Loucy (cell line): ENCODE measurements around the gene RPS6KA1.

Source experiments
- H2AFZ ChIP-seq: fragments of 200-600 bp; sonication (generic); 2 replicates; pipeline ENCODE4 v1.6.0; 2016; ENCODE audit warnings: antibody characterized with exemption, mild to moderate bottlenecking, low read length, moderate library complexity
- H3F3A ChIP-seq: fragments of 200-600 bp; 2 replicates; pipeline ENCODE4 v1.6.0; 2016; ENCODE audit warnings: antibody characterized with exemption, low read depth, mild to moderate bottlenecking
- H3K27me3 ChIP-seq: fragments of 200-600 bp; sonication (generic); 2 replicates; pipeline ENCODE4 v1.6.1; 2014; ENCODE audit warnings: low read length, mild to moderate bottlenecking; ENCODE audit not compliant: insufficient read depth, poor library complexity, severe bottlenecking
- H3K36me3 ChIP-seq: fragments of 200-600 bp; sonication (generic); 2 replicates; pipeline ENCODE4 v1.6.1; 2016; ENCODE audit warnings: low read length; ENCODE audit not compliant: insufficient read depth
- H3K4me1 ChIP-seq: fragments of 200-600 bp; sonication (generic); 2 replicates; pipeline ENCODE4 v1.5.1; 2014; ENCODE audit warnings: low read length, mild to moderate bottlenecking; ENCODE audit not compliant: insufficient read depth, poor library complexity, severe bottlenecking
- H3K4me2 ChIP-seq: fragments of 200-600 bp; sonication (generic); 2 replicates; pipeline ENCODE4 v1.6.0; 2014; ENCODE audit warnings: antibody characterized with exemption, low read length, low read depth, mild to moderate bottlenecking; ENCODE audit not compliant: poor library complexity, severe bottlenecking
- H3K4me3 ChIP-seq: fragments of 200-600 bp; sonication (generic); 2 replicates; pipeline ENCODE4 v1.5.1; 2014; ENCODE audit warnings: low read length, mild to moderate bottlenecking, mixed read lengths; ENCODE audit not compliant: poor library complexity, severe bottlenecking
- H3K79me2 ChIP-seq: fragments of 200-600 bp; sonication (generic); 2 replicates; pipeline ENCODE4 v1.6.1; 2014; ENCODE audit warnings: low read length; ENCODE audit not compliant: insufficient read depth
- H3K9ac ChIP-seq: fragments of 200-600 bp; sonication (generic); 2 replicates; pipeline ENCODE4 v1.6.0; 2014; ENCODE audit warnings: mild to moderate bottlenecking, low read depth, low read length, moderate library complexity; ENCODE audit not compliant: poor library complexity, severe bottlenecking
- H3K9me2 ChIP-seq: fragments of 200-600 bp; sonication (generic); replicated peaks from 2 replicates; pipeline ENCODE4 v1.6.1; 2016; ENCODE audit warnings: low read depth, low read length, mixed read lengths
- H3K9me3 ChIP-seq: fragments of 200-600 bp; sonication (generic); 2 replicates; pipeline ENCODE4 v1.6.1; 2014; ENCODE audit warnings: mild to moderate bottlenecking, antibody characterized with exemption, low read length, low read depth; ENCODE audit not compliant: insufficient read depth
- H4K20me1 ChIP-seq: fragments of 200-600 bp; sonication (generic); 2 replicates; pipeline ENCODE4 v1.6.0; 2014; ENCODE audit warnings: antibody characterized with exemption, low read length, mild to moderate bottlenecking; ENCODE audit not compliant: insufficient read depth, poor library complexity, severe bottlenecking
- EZH2phosphoT487 ChIP-seq: fragments of 200-600 bp; IDR thresholded peaks from 2 replicates; pipeline ENCODE4 v1.6.1; 2018; ENCODE audit warnings: antibody characterized with exemption, mild to moderate bottlenecking, moderate library complexity, borderline replicate concordance
- TF ChIP-seq, protein P1 (sequence below): fragments of 200-600 bp; sonication (generic); conservative IDR thresholded peaks from 2 replicates; pipeline ENCODE4 v1.5.1; 2014; ENCODE audit warnings: mild to moderate bottlenecking, antibody characterized with exemption, low read length

RPS6KA1 gene

DNA sequence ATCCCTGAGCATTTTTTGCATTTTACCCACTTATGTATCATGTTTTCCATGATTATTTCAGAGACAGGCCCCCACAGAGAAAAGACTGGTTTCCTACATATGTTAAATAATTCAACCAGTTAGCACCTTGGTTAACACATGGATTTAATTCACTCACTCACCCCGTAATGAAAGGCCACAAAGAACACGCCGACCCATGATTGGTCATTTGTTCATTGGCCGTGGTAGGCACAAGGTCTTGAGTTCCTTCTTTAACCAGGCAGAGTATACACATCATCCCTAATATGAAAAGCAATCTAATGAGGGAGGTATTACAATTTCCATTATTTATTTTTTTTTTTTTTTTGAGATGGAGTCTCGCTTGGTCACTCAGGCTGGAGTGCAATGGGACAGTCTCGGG lies 50.6 kb downstream of the RPS6KA1 start:
- Histone ChIP-seq H3K9me2 (no peaks in the 10 kb centered on the region), H2AFZ (no peak overlapping the region), H3K27me3 (no peaks in the 10 kb centered on the region), H4K20me1 (no peaks in the 10 kb centered on the region), H3K4me1 (peaks cover 6% of the 10 kb centered on the region), H3K4me3 (no peak overlapping the region), H3K36me3 (peaks cover 5% of the 10 kb centered on the region; the same call in 1 of the 2 replicates), H3K9me3 (no peaks in the 10 kb centered on the region), H3F3A (no peaks in the 10 kb centered on the region), H3K79me2 (no peaks in the 10 kb centered on the region), H3K4me2 (no peak overlapping the region), H3K9ac (no peak overlapping the region)
- TF ChIP-seq EZH2phosphoT487 = no peak
- TF ChIP-seq, protein P1, sequence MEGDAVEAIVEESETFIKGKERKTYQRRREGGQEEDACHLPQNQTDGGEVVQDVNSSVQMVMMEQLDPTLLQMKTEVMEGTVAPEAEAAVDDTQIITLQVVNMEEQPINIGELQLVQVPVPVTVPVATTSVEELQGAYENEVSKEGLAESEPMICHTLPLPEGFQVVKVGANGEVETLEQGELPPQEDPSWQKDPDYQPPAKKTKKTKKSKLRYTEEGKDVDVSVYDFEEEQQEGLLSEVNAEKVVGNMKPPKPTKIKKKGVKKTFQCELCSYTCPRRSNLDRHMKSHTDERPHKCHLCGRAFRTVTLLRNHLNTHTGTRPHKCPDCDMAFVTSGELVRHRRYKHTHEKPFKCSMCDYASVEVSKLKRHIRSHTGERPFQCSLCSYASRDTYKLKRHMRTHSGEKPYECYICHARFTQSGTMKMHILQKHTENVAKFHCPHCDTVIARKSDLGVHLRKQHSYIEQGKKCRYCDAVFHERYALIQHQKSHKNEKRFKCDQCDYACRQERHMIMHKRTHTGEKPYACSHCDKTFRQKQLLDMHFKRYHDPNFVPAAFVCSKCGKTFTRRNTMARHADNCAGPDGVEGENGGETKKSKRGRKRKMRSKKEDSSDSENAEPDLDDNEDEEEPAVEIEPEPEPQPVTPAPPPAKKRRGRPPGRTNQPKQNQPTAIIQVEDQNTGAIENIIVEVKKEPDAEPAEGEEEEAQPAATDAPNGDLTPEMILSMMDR = no peak

GRCh38 chr1:26581287-26581651 lies 51.7 kb downstream of the RPS6KA1 start:
- Histone ChIP-seq H3K4me1 (peaks cover 6% of the 10 kb centered on the region), H2AFZ (no peak overlapping the region), H3K9me2 (no peaks in the 10 kb centered on the region), H3K4me3 (no peak overlapping the region), H3K9me3 (no peaks in the 10 kb centered on the region), H3K79me2 (no peaks in the 10 kb centered on the region), H3K27me3 (no peaks in the 10 kb centered on the region), H3K36me3 (no peaks in the 10 kb centered on the region), H3K4me2 (no peak overlapping the region), H4K20me1 (no peaks in the 10 kb centered on the region), H3F3A (no peaks in the 10 kb centered on the region), H3K9ac (no peak overlapping the region)
- no peak for TF ChIP-seq EZH2phosphoT487

DNA sequence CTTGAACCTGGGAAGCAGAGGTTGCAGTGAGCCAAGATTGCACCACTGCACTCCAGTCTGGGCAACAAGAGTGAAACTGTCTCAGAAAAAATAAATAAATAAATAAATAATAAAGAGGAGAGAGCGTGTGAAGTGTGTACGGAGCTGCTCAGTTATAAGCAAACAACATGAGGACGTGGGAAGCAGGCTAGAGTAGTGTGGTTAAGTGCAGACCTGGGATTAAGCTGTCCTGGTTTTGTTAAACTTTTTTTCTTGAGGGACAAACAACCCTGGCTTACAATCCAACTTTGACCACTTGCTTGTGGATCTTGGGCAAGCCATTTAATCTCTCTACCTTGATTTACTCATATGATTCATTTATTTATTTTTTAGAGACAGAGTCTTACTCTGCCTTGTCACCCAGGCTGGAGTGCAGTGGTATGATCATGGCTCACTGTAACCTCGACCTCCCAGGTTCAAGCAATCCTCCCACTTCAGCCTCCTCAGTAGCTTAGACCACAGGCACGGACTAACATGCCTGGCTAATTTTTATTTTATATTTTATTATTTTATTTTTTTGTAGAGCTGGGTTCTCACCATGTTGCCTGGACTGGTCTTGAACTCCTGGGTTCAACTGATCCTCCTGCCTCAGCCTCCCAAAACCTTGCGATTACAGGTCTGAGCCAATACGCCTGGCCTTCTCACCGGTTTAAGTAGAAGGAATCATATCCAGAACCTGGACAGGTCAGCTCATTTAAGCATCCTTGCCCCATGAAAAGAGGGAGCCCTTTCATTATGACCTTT lies 52.7 kb downstream of the RPS6KA1 start:
- H3K9ac ChIP-seq = no peak overlapping the region
- H3K4me2 ChIP-seq = no peak overlapping the region
- TF ChIP-seq EZH2phosphoT487 = no peak
- TF ChIP-seq, protein P1 = no peak
- no peak overlapping the region for H3K4me3 ChIP-seq
- no peaks in the 10 kb centered on the region for H3K9me3 ChIP-seq
- no peaks in the 10 kb centered on the region for H3K9me2 ChIP-seq
- no peak overlapping the region for H2AFZ ChIP-seq
- H3K79me2 ChIP-seq = no peaks in the 10 kb centered on the region
- H3F3A ChIP-seq = no peaks in the 10 kb centered on the region
- no peaks in the 10 kb centered on the region for H3K27me3 ChIP-seq
- H4K20me1 ChIP-seq = no peaks in the 10 kb centered on the region
- H3K36me3 ChIP-seq = no peaks in the 10 kb centered on the region
- H3K4me1 ChIP-seq = peaks cover 6% of the 10 kb centered on the region
